Stimulated activated CD4-positive, alpha-beta T cell treated with anti-CD3 and anti-CD28 coated beads, Interleukin-1b, Interleukin-23, amount 100 ng/mL, for 4 hours (primary cell): ENCODE data around the gene GNB1.

Experiments
- DNase-seq, 2 donors: peaks; one replicate each; pipeline ENCODE4 v3.0.0-alpha.2; 2020; ENCODE audit warnings: low read depth in 2 of 2

The GNB1 gene

GRCh38 chr1:1782399-1783221 lies 108.3 kb downstream of the GNB1 start:
- DNase-seq = no peak

GRCh38 chr1:1781526-1781903 lies 109.4 kb downstream of the GNB1 start:
- no peak for DNase-seq

DNA sequence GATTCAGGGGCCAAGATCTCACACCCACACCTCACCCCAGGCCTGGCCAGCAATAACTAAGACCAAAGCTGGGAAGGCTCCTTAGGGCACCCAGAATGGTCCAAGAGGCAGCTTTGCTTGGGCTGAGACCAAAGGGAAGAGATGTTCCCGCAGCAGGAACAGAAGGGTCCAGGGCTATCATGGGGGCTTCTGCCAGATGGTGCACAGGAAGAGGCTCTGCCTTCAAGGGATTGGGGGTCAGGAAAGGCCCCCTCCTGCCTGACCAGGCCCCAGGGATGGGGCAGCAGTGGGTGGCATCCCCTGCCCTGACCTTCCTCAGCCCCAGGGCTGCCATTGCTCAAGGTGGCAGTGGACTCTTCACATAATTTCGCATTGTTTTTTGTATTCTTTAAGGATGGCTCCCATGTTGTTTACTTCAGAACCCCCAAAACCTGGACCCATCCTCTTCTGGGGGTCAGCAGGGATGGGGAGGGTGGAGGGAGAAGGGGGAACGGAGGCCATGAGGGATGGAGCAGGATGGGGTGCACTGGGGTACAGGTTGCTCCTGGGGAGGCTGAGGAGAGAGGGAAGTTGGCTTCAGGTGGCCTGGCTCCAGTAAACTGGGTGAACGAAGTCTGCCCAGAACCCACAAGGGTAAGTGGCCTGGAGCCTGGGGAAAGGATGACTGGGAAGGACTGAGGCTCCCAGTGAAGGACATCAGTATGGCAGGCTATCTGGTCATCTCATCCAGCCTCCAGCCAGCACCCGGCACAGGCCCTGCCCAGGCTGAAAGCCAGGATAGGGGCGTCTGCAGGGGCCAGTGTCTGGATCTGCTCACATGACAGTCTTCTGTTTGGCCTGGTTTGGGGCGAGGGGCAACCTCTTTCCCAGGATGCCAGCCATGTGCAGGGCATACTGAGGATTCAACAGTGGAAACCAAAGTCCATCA lies 110.0 kb downstream of the GNB1 start:
- DNase-seq = no peak

GRCh38 chr1:1779691-1780597 lies 110.9 kb downstream of the GNB1 start:
- peak in 1 of 2 donors; percentile 23 for DNase-seq

DNA sequence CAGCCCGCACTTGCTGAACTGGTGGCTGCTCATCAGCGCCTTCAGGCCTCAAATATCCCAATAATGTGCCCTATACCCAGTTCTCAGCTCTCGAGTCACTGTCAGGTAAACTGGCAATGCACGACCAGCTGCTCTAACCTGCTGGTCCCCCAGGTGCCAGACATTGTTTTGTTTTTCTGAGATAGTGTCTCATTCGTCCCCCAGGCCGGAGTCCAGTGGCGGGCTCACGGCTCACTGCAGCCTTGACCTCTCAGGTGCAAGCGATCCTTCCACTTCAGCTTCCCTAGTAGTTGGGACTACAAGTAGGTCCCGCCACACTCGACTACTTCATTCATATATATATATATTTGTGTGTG lies 111.6 kb downstream of the GNB1 start:
- DNase-seq = no peak

- peak; percentile 70 to 74 for DNase-seq
Measured at GRCh38 chr1:1778663-1779319, 112.1 kb downstream of the GNB1 start.

DNA sequence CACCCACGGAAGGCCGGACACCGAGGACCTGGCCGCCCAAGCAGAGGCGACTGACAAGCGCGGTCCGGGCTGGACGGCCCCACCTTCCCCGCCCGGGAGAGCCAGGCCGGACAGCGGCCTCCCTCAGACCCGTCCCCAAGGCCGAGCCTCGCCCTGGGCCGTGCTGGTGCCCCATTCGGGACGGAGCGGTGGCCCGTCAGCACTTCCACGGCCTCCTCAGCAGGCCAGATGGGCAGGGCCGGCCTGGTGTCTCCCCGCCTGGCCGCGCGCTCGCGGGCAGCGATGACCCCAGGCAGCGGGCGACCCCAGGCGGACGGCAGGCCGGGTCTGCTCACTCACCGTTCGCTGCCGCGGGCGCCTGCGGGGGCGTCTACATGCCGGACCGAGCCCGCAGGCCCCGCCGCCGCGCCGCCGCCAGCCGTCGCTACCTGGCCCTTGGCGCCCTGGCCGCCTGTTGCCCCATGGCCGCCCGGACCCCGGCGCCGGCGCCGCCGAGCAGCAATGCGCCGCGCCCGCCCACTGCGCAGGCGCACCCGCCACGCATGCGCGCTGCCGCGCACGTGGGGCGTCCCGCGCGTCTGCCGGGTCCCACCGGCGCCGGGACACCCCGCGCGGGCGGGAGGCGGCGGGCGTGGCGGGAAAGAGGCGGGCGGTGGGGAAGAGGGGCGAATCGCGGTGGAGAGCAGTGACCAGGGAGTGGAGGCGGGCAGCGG lies 112.8 kb downstream of the GNB1 start, which contains the start of gene NADK:
NADK (minus strand) TSS at position 521 of the 713 bp plus-strand sequence. CDS start 13,064 bp downstream, outside the sequence.
- DNase-seq = peak; percentile 69 to 73

- DNase-seq = no peak
Measured at GRCh38 chr1:1777583-1777899, 113.3 kb downstream of the GNB1 start.

- no peak for DNase-seq
Measured at GRCh38 chr1:1776672-1777582, 114.0 kb downstream of the GNB1 start.

- DNase-seq = no peak
Measured at GRCh38 chr1:1775327-1776226, 115.3 kb downstream of the GNB1 start.

DNA sequence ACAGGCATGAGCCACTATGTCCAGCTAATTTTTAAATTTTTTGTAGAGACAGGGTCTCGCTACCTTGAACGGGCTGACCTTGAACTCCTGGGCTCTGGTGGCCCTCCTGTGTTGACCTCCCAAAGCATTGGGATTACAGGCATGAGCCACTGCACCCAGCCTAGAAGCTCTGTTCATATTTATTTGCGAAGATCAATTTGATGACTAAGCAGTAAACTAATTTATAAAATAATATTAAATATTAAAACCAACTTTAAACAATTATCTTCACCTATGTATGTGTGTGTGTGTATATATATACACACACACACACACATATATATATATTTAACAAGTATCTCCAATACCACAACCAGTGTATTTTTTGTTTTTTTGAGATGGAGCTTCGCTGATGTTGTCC lies 117.0 kb downstream of the GNB1 start:
- DNase-seq = no peak

DNA sequence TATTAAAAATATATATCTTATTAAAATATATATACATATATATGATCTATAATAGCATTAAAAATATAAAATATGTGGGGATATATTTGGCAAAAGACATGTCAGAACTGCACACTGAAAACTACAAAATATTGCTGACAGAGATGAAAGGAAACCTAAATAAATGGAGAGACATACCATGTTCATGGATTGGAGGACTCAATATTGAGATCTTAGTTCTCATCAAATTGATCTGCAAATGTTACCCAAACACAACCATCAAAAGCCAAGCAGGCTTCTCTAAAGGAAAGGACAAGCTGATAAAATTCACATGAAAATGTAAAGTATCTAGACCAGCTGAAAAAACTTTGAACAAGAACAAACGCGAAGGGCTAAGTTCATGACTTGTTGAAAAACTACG lies 119.8 kb downstream of the GNB1 start:
- DNase-seq = no peak

GRCh38 chr1:1770102-1770501 lies 120.8 kb downstream of the GNB1 start:
- no peak for DNase-seq

DNA sequence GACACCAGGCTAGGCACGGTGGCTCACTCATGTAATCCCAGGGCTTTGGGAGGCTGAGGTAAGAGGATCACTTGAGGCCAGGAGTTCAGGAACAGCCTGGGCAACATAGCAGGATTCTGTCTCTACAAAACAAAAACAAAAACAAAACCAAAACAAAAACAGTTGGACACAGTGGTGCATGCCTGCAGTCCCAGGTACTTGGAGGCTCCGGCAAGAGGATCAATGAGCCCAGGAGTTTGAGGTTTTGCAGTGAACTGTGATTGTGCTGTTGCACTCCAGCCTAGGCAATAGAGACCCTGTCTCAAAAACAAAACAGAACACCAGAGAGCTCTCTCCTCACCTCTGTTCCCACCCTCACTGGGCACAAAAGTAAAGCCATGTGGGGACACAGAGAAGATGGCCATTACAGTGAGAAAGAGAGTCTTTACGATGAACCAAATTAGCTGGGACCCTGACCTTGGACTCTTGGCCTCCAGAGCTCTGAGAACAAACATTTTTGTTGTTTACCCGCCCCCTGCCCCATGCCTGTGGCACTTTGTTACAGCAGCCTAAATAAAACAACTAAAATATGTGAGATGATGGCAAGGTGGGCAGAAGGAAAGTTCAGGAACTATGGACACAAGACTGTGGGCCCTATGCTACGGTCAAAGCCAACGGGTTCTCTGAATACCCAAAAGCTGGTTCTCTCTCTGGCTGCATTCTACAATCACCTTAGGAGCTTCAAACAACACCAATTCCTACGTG lies 122.5 kb downstream of the GNB1 start:
- no peak for DNase-seq

DNA sequence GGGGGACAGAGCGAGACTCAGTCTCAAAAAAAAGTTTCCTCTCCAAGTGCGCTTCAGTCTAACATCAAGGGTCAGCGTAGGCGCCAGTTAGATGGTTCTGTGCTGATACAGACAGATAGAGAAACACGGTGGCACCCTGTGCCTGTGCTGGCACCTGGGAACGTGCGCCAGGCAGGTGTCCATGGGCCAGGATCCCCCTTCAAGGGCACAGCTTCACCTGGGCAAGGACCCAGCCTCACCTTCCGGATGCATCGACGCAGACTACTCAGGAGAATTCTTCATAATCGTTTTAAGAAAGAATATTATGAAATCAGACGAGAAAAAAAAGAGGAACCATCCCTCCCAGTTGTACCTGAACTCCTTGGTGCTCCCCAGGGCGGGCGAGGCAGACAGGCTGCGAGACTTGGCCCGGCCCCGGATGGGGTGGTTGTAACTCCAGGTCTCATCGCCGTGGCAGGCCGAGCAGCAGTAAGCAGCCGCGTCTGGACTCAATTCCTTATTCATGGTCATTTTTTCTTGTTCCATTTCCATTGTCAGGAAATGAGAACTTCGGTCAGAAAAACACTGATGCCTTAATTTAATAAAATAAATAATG lies 125.9 kb downstream of the GNB1 start:
- DNase-seq = no peak

GRCh38 chr1:1763657-1764621 lies 126.9 kb downstream of the GNB1 start:
- no peak for DNase-seq
